RWPE2 (cell line): ENCODE results near the gene ACAP3.
"Not testable (repeated sequence)": the region's sequence is repeated elsewhere in the genome, so short reads cannot be mapped to it uniquely, and the experiment has no call there.

Source experiments
- ATAC-seq: fragments of 200-7000 bp; cut with Tn5 transposase; 3 replicates; pipeline ENCODE4 v1.9.1; 2021; ENCODE audit warnings: low read depth
- DNase-seq: peaks from one replicate; pipeline ENCODE4 v3.0.0-alpha.2; 2020; ENCODE audit warnings: low spot score
- H3K27ac ChIP-seq: fragments of 450-650 bp; 2 replicates; pipeline ENCODE4 v1.5.1; 2017; ENCODE audit warnings: mild to moderate bottlenecking; ENCODE audit not compliant: poor library complexity, severe bottlenecking
- H3K27me3 ChIP-seq: fragments of 250-450 bp; sonication (Bioruptor Pico); 2 replicates; pipeline ENCODE4 v1.5.1; 2021; ENCODE audit warnings: mild to moderate bottlenecking, moderate library complexity; ENCODE audit not compliant: insufficient read depth, poor library complexity, severe bottlenecking
- H3K36me3 ChIP-seq: fragments of 250-450 bp; sonication (Bioruptor Pico); 2 replicates; pipeline ENCODE4 v1.5.1; 2020; ENCODE audit warnings: low read depth, mild to moderate bottlenecking, moderate library complexity
- H3K4me1 ChIP-seq: fragments of 250-450 bp; sonication (Bioruptor Pico); 2 replicates; pipeline ENCODE4 v1.5.1; 2021; ENCODE audit warnings: mild to moderate bottlenecking, moderate library complexity; ENCODE audit not compliant: insufficient read depth, poor library complexity, severe bottlenecking
- H3K4me3 ChIP-seq: fragments of 250-450 bp; sonication (Bioruptor Pico); 2 replicates; pipeline ENCODE4 v1.5.1; 2021; ENCODE audit warnings: mild to moderate bottlenecking, moderate library complexity; ENCODE audit not compliant: severe bottlenecking
- H3K9me3 ChIP-seq: fragments of 250-450 bp; sonication (Bioruptor Pico); 2 replicates; pipeline ENCODE4 v1.5.1; 2021; ENCODE audit warnings: mild to moderate bottlenecking, moderate library complexity; ENCODE audit not compliant: severe bottlenecking
- CTCF ChIP-seq: fragments of 450-650 bp; IDR thresholded peaks from one replicate; pipeline ENCODE4 v1.5.1; 2017; ENCODE audit warnings: mild to moderate bottlenecking, moderate library complexity; ENCODE audit not compliant: poor library complexity, severe bottlenecking

Gene ACAP3

GRCh38 chr1:1255078-1255477 is 52.7 kb downstream of the ACAP3 start:
- Histone ChIP-seq H3K27me3 (no peaks in the 10 kb centered on the region), H3K4me1 (peaks cover 10% of the 10 kb centered on the region), H3K4me3 (no peak overlapping the region), H3K9me3 (no peaks in the 10 kb centered on the region), H3K27ac (no peak overlapping the region), H3K36me3 (peaks cover 50% of the 10 kb centered on the region)
- peak; percentile 70 for DNase-seq
- ATAC-seq, result no peak
- no peak for TF ChIP-seq CTCF

GRCh38 chr1:1254667-1254998 is 53.1 kb downstream of the ACAP3 start:
- TF ChIP-seq CTCF, result no peak
- no peak for DNase-seq
- ATAC-seq, result no peak
- peaks cover 45% of the 10 kb centered on the region for H3K36me3 ChIP-seq
- no peaks in the 10 kb centered on the region for H3K9me3 ChIP-seq
- H3K4me3 ChIP-seq, result no peak overlapping the region
- H3K27me3 ChIP-seq, result no peaks in the 10 kb centered on the region
- H3K27ac ChIP-seq, result no peak overlapping the region
- peaks cover 10% of the 10 kb centered on the region for H3K4me1 ChIP-seq

- ATAC-seq (no peak), DNase-seq (peak; percentile 65)
- Histone ChIP-seq H3K4me1 (peaks cover 10% of the 10 kb centered on the region), H3K4me3 (no peak overlapping the region), H3K27me3 (no peaks in the 10 kb centered on the region), H3K36me3 (peaks cover 42% of the 10 kb centered on the region), H3K27ac (no peak overlapping the region), H3K9me3 (no peaks in the 10 kb centered on the region)
- TF ChIP-seq CTCF, result no peak
Observed at GRCh38 chr1:1253972-1254666, 53.6 kb downstream of the ACAP3 start.

- no peak overlapping the region for H3K4me3 ChIP-seq
- ATAC-seq (no peak), DNase-seq (no peak)
- no peak overlapping the region for H3K27ac ChIP-seq
- no peaks in the 10 kb centered on the region for H3K27me3 ChIP-seq
- H3K4me1 ChIP-seq, result peaks cover 10% of the 10 kb centered on the region
- TF ChIP-seq CTCF, result no peak
- H3K9me3 ChIP-seq, result no peaks in the 10 kb centered on the region
- peaks cover 41% of the 10 kb centered on the region for H3K36me3 ChIP-seq
Observed at GRCh38 chr1:1253314-1253713, 54.4 kb downstream of the ACAP3 start.

- TF ChIP-seq CTCF, result no peak
- DNase-seq, result no peak
Observed at GRCh38 chr1:1250786-1251284, 56.9 kb downstream of the ACAP3 start.

GRCh38 chr1:1248009-1248913 is 59.5 kb downstream of the ACAP3 start:
- ATAC-seq, H3K4me3 ChIP-seq, DNase-seq, H3K27me3 ChIP-seq, H3K27ac ChIP-seq, H3K9me3 ChIP-seq: not testable (repeated sequence)
- peaks cover 11% of the 10 kb centered on the region for H3K36me3 ChIP-seq
- peaks cover 10% of the 10 kb centered on the region for H3K4me1 ChIP-seq

More at GRCh38 chr1:1250786-1251284, 56.9 kb downstream of the ACAP3 start:
- H3K4me3 ChIP-seq, result no peak overlapping the region
- H3K27me3 ChIP-seq, result no peaks in the 10 kb centered on the region
- ATAC-seq, result peak; percentile 93
- peaks cover 10% of the 10 kb centered on the region for H3K4me1 ChIP-seq
- H3K27ac ChIP-seq, result peak overlapping the region; percentile 44
- no peaks in the 10 kb centered on the region for H3K9me3 ChIP-seq
- H3K36me3 ChIP-seq, result peaks cover 30% of the 10 kb centered on the region
